GM23338 (cell line): ENCODE measurements around the gene RDH12. TPM values are rescaled to one million over a fixed set of nuclear protein-coding genes. Genes with fewer than 3 reads are reported as not detected.

ENCODE experiments used
- ATAC-seq: fragments of 200-7000 bp; cut with Tn5 transposase; 3 replicates; pipeline ENCODE4 v1.9.1; 2020
- DNase-seq: peaks from one replicate; pipeline ENCODE4 v3.0.0-alpha.2; 2015; ENCODE audit warnings: low spot score
- H2AFZ ChIP-seq: fragments of 200-600 bp; sonication (generic); 2 replicates; pipeline ENCODE4 v1.8.0; 2016; ENCODE audit warnings: antibody characterized with exemption, mild to moderate bottlenecking, moderate library complexity
- H3F3A ChIP-seq: fragments of 200-600 bp; sonication (generic); replicated peaks from 2 replicates; pipeline ENCODE4 v1.8.0; 2017; ENCODE audit warnings: antibody characterized with exemption, mixed run types, low read depth
- H3K27ac ChIP-seq: fragments of 200-600 bp; sonication (generic); 2 replicates; pipeline ENCODE4 v1.6.1; 2016; ENCODE audit warnings: low read depth
- H3K27me3 ChIP-seq: fragments of 200-600 bp; sonication (generic); 2 replicates; pipeline ENCODE4 v1.8.0; 2016; ENCODE audit warnings: mild to moderate bottlenecking, mixed run types, moderate library complexity; ENCODE audit not compliant: insufficient read depth
- H3K36me3 ChIP-seq: fragments of 200-600 bp; sonication (generic); 2 replicates; pipeline ENCODE4 v1.8.0; 2016; ENCODE audit warnings: mild to moderate bottlenecking; ENCODE audit not compliant: insufficient read depth
- H3K4me1 ChIP-seq: fragments of 200-600 bp; sonication (generic); 2 replicates; pipeline ENCODE4 v1.8.0; 2016; ENCODE audit warnings: mild to moderate bottlenecking, moderate library complexity; ENCODE audit not compliant: insufficient read depth
- H3K4me2 ChIP-seq: fragments of 200-600 bp; sonication (generic); 2 replicates; pipeline ENCODE4 v1.7.1; 2017; ENCODE audit warnings: mixed run types
- H3K4me3 ChIP-seq: fragments of 200-600 bp; sonication (generic); 2 replicates; pipeline ENCODE4 v1.6.1; 2016; ENCODE audit warnings: mixed run types
- H3K79me2 ChIP-seq: fragments of 200-600 bp; sonication (generic); replicated peaks from 2 replicates; pipeline ENCODE4 v1.8.0; 2017; ENCODE audit warnings: mild to moderate bottlenecking; ENCODE audit not compliant: insufficient read depth
- H3K9me2 ChIP-seq: fragments of 200-600 bp; sonication (generic); 2 replicates; pipeline ENCODE4 v1.8.0; 2017; ENCODE audit not compliant: insufficient read depth
- H4K20me1 ChIP-seq: fragments of 200-600 bp; sonication (generic); replicated peaks from 2 replicates; pipeline ENCODE4 v1.8.0; 2017; ENCODE audit warnings: mild to moderate bottlenecking; ENCODE audit not compliant: insufficient read depth
- H3K27ac Mint-ChIP-seq: 2 replicates; pipeline ENCODE4 v1.8.0; 2020; ENCODE audit warnings: inconsistent platforms, mild to moderate bottlenecking, moderate library complexity, mixed read lengths
- H3K27me3 Mint-ChIP-seq: 3 replicates; pipeline ENCODE4 v1.8.0; 2022; ENCODE audit warnings: low read depth, mild to moderate bottlenecking, moderate library complexity, mixed read lengths, inconsistent platforms; ENCODE audit not compliant: insufficient read depth, poor library complexity
- H3K36me3 Mint-ChIP-seq: 3 replicates; pipeline ENCODE4 v1.8.0; 2021; ENCODE audit warnings: low read depth, mild to moderate bottlenecking, inconsistent platforms, moderate library complexity, mixed read lengths
- H3K4me1 Mint-ChIP-seq: 3 replicates; pipeline ENCODE4 v1.8.0; 2020; ENCODE audit warnings: mild to moderate bottlenecking, inconsistent platforms, mixed read lengths
- H3K4me3 Mint-ChIP-seq: 3 replicates; pipeline ENCODE4 v1.8.0; 2021; ENCODE audit warnings: moderate library complexity, mild to moderate bottlenecking, inconsistent platforms, mixed read lengths
- H3K9me3 Mint-ChIP-seq: 3 replicates; pipeline ENCODE4 v1.8.0; 2020; ENCODE audit warnings: moderate library complexity, mild to moderate bottlenecking, inconsistent platforms, mixed read lengths
- CREB1 ChIP-seq: fragments of 250-450 bp; sonication (Bioruptor Pico); IDR thresholded peaks from 2 replicates; pipeline ENCODE4 v1.5.0; 2020; ENCODE audit warnings: low read depth, mild to moderate bottlenecking, moderate library complexity
- EZH2 ChIP-seq: fragments of 200-600 bp; sonication (generic); IDR thresholded peaks from one replicate; pipeline ENCODE4 v1.8.0; 2017; ENCODE audit warnings: antibody characterized with exemption, mild to moderate bottlenecking, low read depth; ENCODE audit not compliant: unreplicated experiment
- POLR2AphosphoS5 ChIP-seq: IDR thresholded peaks from 2 replicates; pipeline ENCODE4 v1.6.1; 2016; ENCODE audit warnings: antibody characterized with exemption, low read depth
- REST ChIP-seq: IDR thresholded peaks from one replicate; pipeline ENCODE4 v1.6.1; 2018; ENCODE audit warnings: antibody characterized with exemption; ENCODE audit not compliant: unreplicated experiment
- STAT1 ChIP-seq: IDR thresholded peaks from one replicate; pipeline ENCODE4 v1.6.1; 2016; ENCODE audit warnings: antibody characterized with exemption; ENCODE audit not compliant: unreplicated experiment
- ZNF462 ChIP-seq: fragments of 250-450 bp; sonication (Bioruptor Pico); IDR thresholded peaks from 2 replicates; pipeline ENCODE4 v1.5.0; 2020; ENCODE audit warnings: mild to moderate bottlenecking, moderate library complexity
- polyA plus RNA-seq: library from polyadenylated mRNA; unstranded; fragments of >200 nt; fragmentation: Nextera tagmentation; extraction: Ambion mirVana; gene quantifications from 2 replicates; pipeline ENCODE4 v1.2.1, GENCODE V29; 2016
- total RNA-seq: library from RNA; depleted of rRNA; stranded (reverse); fragments of >200 nt; shearing (Covaris generic); gene quantifications from 2 replicates; pipeline ENCODE4 v1.2.3, GENCODE V29; 2014
- TF ChIP-seq, protein P1 (sequence below), 2 experiments: fragments of 200-600 bp in 1 of 2; sonication (generic) in 1 of 2; conservative IDR thresholded peaks; 2 replicates each; pipeline versions ENCODE4 v1.5.1 to v1.6.1; 2016 to 2017; ENCODE audit warnings: antibody characterized with exemption in 2 of 2, low read depth in 2 of 2, mild to moderate bottlenecking in 2 of 2, moderate library complexity in 1 of 2

RDH12 gene
- total and polyA plus RNA-seq, 2 experiments from 2014 or later = 0.28 to 1.6 TPM

DNA sequence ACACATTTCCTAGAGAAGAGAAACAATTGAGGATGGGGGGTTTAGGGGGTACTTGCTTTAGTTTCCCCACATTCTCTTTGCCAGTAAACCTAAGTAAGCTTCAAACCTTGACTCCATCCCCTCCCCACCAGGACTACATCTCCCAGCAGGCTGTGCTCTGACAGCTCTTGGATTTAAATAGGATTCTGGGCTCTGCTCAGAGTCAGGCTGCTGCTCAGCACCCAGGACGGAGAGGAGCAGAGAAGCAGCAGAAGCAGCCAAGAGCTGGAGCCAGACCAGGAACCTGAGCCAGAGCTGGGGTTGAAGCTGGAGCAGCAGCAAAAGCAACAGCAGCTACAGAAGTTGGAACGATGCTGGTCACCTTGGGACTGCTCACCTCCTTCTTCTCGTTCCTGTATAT, 20.6 kb downstream of the RDH12 start (continued):
- no peak for TF ChIP-seq ZNF462 (CRISPR knock-in tag)
- no peak for TF ChIP-seq STAT1
- TF ChIP-seq POLR2AphosphoS5 = no peak

GRCh38 chr14:67725171-67725570, 23.5 kb downstream of the RDH12 start:
- no peak overlapping the region for H3K4me3 Mint-ChIP-seq
- DNase-seq (no peak), ATAC-seq (no peak)
- no peaks in the 10 kb centered on the region for H3K27me3 ChIP-seq
- TF ChIP-seq, protein P1, sequence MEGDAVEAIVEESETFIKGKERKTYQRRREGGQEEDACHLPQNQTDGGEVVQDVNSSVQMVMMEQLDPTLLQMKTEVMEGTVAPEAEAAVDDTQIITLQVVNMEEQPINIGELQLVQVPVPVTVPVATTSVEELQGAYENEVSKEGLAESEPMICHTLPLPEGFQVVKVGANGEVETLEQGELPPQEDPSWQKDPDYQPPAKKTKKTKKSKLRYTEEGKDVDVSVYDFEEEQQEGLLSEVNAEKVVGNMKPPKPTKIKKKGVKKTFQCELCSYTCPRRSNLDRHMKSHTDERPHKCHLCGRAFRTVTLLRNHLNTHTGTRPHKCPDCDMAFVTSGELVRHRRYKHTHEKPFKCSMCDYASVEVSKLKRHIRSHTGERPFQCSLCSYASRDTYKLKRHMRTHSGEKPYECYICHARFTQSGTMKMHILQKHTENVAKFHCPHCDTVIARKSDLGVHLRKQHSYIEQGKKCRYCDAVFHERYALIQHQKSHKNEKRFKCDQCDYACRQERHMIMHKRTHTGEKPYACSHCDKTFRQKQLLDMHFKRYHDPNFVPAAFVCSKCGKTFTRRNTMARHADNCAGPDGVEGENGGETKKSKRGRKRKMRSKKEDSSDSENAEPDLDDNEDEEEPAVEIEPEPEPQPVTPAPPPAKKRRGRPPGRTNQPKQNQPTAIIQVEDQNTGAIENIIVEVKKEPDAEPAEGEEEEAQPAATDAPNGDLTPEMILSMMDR (conservative IDR thresholded peaks at IDR 0.05; ENCODE audit: low read depth in 2 of 2) = no peak
- TF ChIP-seq REST = no peak
- no peak for TF ChIP-seq EZH2
- no peak for TF ChIP-seq CREB1
- TF ChIP-seq STAT1 = no peak
- H2AFZ ChIP-seq = no peak overlapping the region
- H3K4me3 ChIP-seq = no peak overlapping the region
- H3K27ac Mint-ChIP-seq = no peak overlapping the region
- peaks cover 18% of the 10 kb centered on the region for H3K4me1 ChIP-seq
- H3K79me2 ChIP-seq = no peaks in the 10 kb centered on the region
- peaks cover 26% of the 10 kb centered on the region for H3K4me1 Mint-ChIP-seq
- no peaks in the 10 kb centered on the region; the same call in 2 of the 3 replicates for H3K9me3 Mint-ChIP-seq
- no peaks in the 10 kb centered on the region; the same call in 1 of the 2 replicates for H3K9me2 ChIP-seq
- no peak overlapping the region for H3K27ac ChIP-seq
- no peaks in the 10 kb centered on the region for H3K36me3 Mint-ChIP-seq
- H3K4me2 ChIP-seq = no peak overlapping the region
- H3K27me3 Mint-ChIP-seq = peaks cover 7% of the 10 kb centered on the region
- H4K20me1 ChIP-seq = no peaks in the 10 kb centered on the region
- H3K36me3 ChIP-seq = no peaks in the 10 kb centered on the region
- no peaks in the 10 kb centered on the region for H3F3A ChIP-seq
